Epithelial cell of prostate (primary cell): Measurements from ENCODE around the gene CADM1.

Experiments
- DNase-seq: peaks from one replicate; pipeline ENCODE4 v3.0.0-alpha.2; 2011; ENCODE audit warnings: low read depth, low spot score
- H3K27ac ChIP-seq: fragments of 450-650 bp; 2 replicates; pipeline ENCODE4 v1.5.1; 2017; ENCODE audit warnings: mild to moderate bottlenecking

The CADM1 gene

GRCh38 chr11:115222863-115223530 lies 281.2 kb downstream of the CADM1 start:
- H3K27ac ChIP-seq: peak overlapping the region; percentile 79
- no peak for DNase-seq

- peak; percentile 99 for DNase-seq
- H3K27ac ChIP-seq: peak overlapping the region; percentile 79
Observed at GRCh38 chr11:115222218-115222862, 281.9 kb downstream of the CADM1 start.

DNA sequence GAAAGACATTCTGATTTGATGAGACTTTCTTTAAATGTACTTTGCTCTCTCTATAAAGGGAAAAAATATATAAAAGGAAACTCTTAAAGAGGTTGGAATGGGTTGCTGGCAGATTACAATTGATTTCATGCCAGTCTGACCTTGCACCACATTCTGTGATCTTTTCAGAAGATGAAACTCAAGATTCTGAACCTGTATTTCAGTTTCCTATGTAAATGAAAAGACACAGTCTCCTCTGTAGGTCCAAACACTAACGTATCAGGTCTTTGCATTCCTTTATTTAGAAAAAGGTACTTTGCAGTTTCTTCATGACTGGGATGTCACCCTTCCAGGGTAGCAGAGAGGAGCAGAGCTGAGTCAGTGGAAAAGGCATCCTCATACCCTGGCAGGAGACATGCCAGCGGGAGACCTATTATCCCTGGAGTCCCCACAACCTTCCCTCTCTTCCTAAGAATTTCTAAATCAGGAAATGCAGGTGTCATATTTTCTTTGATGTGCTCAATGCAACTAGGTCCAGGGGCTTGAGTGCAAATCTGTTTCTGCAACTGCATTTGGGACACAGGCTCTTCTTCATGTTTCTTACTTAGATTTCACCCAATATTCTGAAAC lies 282.6 kb downstream of the CADM1 start:
- DNase-seq: no peak
- H3K27ac ChIP-seq: peak overlapping the region; percentile 79

GRCh38 chr11:115220911-115221310 lies 283.3 kb downstream of the CADM1 start:
- DNase-seq: no peak
- no peak overlapping the region for H3K27ac ChIP-seq

GRCh38 chr11:115220423-115220822 lies 283.8 kb downstream of the CADM1 start:
- DNase-seq: no peak
- no peak overlapping the region for H3K27ac ChIP-seq

- DNase-seq: no peak
- no peak overlapping the region for H3K27ac ChIP-seq
Observed at GRCh38 chr11:115219376-115219775, 284.8 kb downstream of the CADM1 start.

DNA sequence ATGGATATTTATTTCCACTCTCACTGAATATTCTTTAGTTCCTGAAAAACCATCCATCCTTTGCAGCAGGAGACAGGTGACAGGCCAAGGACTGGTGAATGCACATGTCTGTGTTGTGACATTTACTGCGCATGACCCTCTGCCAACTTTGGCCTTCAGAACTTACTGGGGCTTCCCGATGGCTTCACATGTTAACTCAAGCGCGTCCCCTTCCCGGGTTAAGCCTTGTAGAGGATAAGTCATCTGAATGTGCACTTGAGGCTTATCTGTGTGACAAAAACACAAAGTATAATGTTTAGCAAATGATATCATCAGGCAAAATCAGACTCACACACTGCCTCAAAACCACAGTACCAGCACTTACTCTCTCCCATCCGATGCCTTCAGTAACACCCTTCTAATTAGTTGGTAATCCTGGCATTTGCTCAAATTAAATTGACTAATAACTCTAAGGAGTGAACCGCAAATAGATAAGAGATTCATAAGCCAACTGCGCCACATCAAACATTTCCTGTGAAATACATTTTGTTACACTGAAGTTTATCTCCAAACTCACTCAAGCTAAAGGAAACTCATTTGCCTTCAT lies 286.4 kb downstream of the CADM1 start:
- no peak for DNase-seq
- H3K27ac ChIP-seq: no peak overlapping the region

DNA sequence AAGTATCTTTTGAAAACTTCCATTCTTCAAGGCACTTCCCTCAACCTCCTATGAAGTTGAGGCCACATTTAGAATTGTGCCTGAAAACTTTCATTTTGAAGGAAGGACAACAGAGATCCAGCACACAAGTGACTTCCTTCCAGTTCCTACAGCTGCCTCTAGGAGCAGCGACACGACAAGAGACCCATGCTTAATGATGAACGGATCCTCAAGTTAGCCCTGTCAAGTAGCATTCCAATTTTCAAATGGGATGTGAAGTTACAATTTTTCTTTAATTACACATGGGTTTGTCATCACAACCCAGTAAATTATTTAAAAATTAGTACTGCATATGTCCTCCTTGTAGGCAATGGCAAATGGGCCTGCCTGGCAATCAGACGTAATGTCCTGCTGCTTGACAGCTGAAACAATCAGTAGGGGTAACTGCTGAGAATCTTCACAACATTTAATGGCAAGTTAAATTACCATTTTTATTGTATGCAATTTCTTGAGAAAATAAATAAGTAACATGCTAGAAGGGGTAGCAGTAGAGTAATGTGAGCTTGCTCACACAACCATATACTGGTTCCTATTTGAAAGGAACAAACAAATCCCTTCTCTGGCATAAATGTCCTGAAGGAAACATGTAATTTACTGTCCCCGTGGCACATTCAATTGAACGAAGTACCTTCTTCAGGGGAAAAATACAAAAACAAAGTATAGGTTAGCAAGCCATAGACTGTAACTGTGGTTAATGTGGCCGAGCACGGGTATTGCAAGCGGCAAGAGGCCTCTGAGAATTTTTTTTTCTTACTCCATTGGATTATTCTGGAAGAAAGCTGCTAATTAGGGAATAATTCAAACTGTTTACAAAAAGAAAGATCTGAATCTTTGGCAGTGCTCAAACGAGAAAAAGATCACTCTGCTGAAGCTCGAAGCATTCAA lies 288.3 kb downstream of the CADM1 start:
- DNase-seq: no peak
- no peak overlapping the region for H3K27ac ChIP-seq

GRCh38 chr11:115214644-115215234 lies 289.5 kb downstream of the CADM1 start:
- H3K27ac ChIP-seq: no peak overlapping the region
- DNase-seq: no peak

DNA sequence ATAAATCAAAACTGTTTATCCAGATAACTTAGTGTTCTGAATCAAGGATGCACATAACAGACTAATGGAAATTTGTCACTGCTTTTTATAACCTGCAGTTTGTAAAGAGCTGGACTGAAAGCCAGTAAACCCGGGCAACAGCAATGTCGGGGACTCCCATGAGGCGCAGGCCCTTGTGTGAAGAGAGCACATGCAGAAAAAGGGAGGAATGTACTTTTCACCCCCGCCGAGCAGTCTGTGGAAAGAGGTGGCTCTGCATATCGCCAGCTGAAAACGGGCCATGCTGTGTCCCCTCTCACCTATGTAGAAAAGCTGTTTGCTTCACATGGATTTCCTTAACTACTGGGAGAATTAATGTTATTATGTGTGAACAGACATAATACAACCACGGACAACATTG lies 291.2 kb downstream of the CADM1 start:
- no peak for DNase-seq
- H3K27ac ChIP-seq: no peak overlapping the region

GRCh38 chr11:115208808-115209259 lies 295.4 kb downstream of the CADM1 start:
- no peak for DNase-seq
- H3K27ac ChIP-seq: no peak overlapping the region

- no peak for DNase-seq
- H3K27ac ChIP-seq: no peak overlapping the region
Observed at GRCh38 chr11:115207916-115208315, 296.3 kb downstream of the CADM1 start.

- DNase-seq: no peak
- H3K27ac ChIP-seq: no peak overlapping the region
Observed at GRCh38 chr11:115207166-115207591, 297.0 kb downstream of the CADM1 start.

- no peak for DNase-seq
Observed at GRCh38 chr11:115206365-115207022, 297.7 kb downstream of the CADM1 start.

GRCh38 chr11:115202900-115203552 lies 301.2 kb downstream of the CADM1 start:
- no peak for DNase-seq
- H3K27ac ChIP-seq: no peak overlapping the region

More at GRCh38 chr11:115206365-115207022, 297.7 kb downstream of the CADM1 start:
- no peak overlapping the region for H3K27ac ChIP-seq

DNA sequence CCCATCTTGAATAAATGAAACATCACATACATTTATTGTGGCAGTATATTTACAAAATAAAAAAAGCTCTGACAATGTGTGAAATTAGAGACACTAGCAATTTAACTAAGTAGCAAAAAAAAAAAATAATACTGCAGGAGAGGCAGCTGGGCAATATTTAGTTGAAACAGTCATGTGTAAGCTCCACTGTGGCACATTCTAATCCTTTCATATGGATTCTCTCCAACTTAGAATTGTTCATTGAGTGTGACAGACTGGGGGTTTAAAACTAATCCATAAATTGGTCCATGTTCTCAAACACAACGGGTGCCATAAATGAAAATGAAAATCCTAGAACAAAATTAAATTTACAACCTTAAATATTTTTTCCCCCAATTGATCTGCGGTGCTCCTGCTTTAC lies 302.1 kb downstream of the CADM1 start:
- DNase-seq: no peak
- no peak overlapping the region for H3K27ac ChIP-seq

- DNase-seq: no peak
- H3K27ac ChIP-seq: no peak overlapping the region
Observed at GRCh38 chr11:115201111-115201792, 303.0 kb downstream of the CADM1 start.

GRCh38 chr11:115199481-115200069 lies 304.6 kb downstream of the CADM1 start:
- no peak for DNase-seq
- no peak overlapping the region for H3K27ac ChIP-seq
